Thyroid gland (tissue), 4 donors: ENCODE results near the gene ZNF621.

Experiments
- CTCF ChIP-seq, 6 experiments: fragments of 200-600 bp in 3 of 6; fragments of 450-650 bp in 3 of 6; sonication (generic) in 3 of 6; IDR thresholded peaks; one replicate each; pipeline ENCODE4 v1.5.1; 2016 to 2019; ENCODE audit warnings: antibody characterized with exemption in 6 of 6, mild to moderate bottlenecking in 2 of 6, inconsistent platforms in 1 of 6, moderate library complexity in 1 of 6
- POLR2A ChIP-seq, 2 donors: fragments of 450-650 bp; IDR thresholded peaks; one replicate each; pipeline ENCODE4 v1.6.1; 2017; ENCODE audit warnings: antibody characterized with exemption in 2 of 2, mild to moderate bottlenecking in 2 of 2, moderate library complexity in 1 of 2

GRCh38 chr3:40499952-40500351 lies 24.8 kb upstream of the ZNF621 start:
- TF ChIP-seq CTCF (IDR thresholded peaks at IDR 0.05) (no peak), POLR2A (IDR thresholded peaks at IDR 0.05) (no peak)
